ENCODE data around the gene ANKDD1A.

DNA sequence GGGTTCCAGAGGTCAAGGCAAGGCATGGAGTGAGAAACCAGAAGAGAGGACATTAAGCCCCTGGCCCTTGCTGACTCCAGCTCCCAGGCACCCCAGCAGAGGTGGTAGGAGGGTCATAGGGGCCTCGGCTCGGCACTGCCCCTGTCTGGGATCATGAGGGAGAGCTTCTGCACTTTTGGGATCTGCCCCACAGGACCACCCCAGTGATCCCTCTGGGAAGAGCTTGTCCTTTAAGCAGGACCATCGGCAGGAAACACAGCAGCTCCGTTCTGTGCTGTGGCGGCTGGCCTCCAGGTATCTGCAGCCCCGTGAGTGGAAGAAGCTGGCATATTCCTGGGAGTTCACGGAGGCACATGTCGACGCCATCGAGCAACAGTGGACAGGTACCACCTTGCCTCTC lies 35.5 kb downstream of the ANKDD1A start:
- TF ChIP-seq POLR2A (IDR thresholded peaks at IDR 0.05) (no peak), EP300 (IDR thresholded peaks at IDR 0.05) (no peak), POLR2AphosphoS5 (IDR thresholded peaks at IDR 0.05) (no peak)
- TF ChIP-seq, protein P1, sequence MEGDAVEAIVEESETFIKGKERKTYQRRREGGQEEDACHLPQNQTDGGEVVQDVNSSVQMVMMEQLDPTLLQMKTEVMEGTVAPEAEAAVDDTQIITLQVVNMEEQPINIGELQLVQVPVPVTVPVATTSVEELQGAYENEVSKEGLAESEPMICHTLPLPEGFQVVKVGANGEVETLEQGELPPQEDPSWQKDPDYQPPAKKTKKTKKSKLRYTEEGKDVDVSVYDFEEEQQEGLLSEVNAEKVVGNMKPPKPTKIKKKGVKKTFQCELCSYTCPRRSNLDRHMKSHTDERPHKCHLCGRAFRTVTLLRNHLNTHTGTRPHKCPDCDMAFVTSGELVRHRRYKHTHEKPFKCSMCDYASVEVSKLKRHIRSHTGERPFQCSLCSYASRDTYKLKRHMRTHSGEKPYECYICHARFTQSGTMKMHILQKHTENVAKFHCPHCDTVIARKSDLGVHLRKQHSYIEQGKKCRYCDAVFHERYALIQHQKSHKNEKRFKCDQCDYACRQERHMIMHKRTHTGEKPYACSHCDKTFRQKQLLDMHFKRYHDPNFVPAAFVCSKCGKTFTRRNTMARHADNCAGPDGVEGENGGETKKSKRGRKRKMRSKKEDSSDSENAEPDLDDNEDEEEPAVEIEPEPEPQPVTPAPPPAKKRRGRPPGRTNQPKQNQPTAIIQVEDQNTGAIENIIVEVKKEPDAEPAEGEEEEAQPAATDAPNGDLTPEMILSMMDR (IDR thresholded peaks at IDR 0.05): no peak
